Anterior cingulate cortex (tissue), 58 donors: ENCODE data around the gene FXYD5.
"Not testable (repeated sequence)": the region's sequence is repeated elsewhere in the genome, so short reads cannot be mapped to it uniquely, and the experiment has no call there.

ENCODE experiments used
- DNase-seq, 58 donors: peaks; one replicate each; lab custom pipeline; 2025; lab: John Stamatoyannopoulos, UW

The FXYD5 gene

GRCh38 chr19:35153129-35153522 lies 1.4 kb upstream of the FXYD5 start:
- not testable (repeated sequence) for DNase-seq

DNA sequence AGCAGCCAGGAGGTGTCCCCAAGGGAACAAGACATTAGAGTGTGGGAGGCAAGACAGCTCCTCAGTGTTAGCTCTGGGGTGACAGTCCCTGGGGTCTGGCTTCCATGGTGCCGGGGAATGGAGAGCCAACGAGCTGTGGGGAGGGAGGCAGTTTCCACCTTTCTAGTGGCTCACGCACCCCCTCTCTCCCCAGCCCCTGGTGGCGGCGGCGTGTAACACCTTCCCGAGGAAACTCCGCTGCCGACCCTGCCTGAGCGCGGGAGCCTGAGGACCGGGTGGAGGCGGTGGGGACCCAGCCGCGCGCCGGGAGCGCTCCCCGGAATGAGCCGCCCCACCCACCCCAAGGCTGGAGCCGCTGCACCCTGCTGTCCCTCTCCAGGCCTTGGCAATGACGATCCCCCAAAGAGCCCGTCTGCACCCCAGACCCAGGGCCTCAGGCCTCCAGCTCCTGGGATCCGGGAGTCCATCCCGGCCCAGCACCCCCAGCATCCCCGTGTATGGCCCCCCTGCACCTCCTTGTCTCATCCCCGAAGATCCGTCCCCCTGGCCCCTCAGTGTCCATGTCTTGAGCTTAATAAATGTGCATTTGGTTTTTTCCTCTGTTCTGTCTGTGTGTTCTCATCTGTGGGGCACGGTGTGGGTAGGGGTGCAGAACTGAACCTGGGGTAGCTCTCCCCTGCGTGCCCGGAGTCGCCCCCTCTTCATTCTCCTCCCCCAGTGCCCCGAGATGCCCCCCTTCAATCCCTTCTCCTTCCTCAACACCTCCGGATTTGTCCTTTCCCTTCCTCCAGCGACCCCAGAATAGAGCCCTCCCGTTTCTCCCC lies 622 bp upstream of the FXYD5 start:
- DNase-seq = no peak

- DNase-seq = no peak
Measured at GRCh38 chr19:35155441-35155840, 906 bp downstream of the FXYD5 start.

GRCh38 chr19:35155981-35156672 lies 1.6 kb downstream of the FXYD5 start:
- no peak for DNase-seq

DNA sequence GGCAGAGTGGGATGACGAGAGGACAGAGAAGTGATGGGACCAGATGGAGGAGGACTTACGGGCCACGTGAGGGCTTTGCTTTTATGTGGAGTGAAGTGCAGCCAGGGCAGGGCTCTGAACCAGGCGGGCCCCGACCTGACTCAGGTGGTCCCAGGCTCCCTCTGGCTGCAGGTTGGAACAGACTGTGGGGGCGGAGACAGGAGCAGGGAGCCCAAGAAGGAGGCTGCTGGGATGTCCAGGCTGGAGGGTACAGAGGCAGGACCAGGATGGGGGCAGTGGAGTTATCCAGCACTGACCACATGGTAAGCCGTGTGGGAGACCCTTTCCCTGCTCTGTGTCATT lies 2.1 kb downstream of the FXYD5 start:
- no peak for DNase-seq

DNA sequence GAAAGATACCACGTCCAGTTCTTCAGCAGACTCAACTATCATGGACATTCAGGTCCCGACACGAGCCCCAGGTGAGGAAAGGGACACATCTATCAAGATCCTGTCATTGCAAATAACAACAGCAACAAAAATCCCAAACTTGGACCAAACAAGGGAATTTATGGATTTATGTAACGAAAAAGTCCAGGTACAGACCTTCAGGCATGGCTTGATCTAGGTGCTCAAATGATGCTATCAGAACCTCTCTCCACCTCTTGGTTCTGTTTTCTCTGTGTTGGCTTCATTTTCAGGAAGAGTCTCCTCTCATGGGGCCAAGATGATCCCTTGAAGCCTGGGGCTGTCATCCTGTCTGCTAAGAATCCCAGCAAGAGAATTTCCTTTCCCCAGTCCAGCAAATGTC lies 2.9 kb downstream of the FXYD5 start:
- no peak for DNase-seq

DNA sequence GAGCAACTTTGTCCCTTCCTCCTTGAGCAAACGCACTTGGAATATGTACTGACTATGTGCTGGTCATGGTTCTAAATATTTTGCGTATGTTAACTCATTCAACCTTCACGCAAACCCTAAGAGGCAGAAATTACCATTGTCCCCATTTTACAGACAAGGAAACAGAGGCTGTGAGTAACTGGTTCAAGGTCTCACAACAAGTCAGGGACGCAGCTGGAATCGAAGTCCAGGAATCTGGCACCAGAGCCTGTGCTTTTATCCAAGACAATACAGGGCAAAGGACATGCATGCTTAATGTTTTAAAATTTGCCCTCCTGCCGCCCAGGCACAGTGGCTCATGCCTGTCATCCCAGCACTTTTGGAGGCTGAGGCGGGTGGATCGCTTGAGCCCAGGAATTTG lies 5.1 kb downstream of the FXYD5 start:
- no peak for DNase-seq

DNA sequence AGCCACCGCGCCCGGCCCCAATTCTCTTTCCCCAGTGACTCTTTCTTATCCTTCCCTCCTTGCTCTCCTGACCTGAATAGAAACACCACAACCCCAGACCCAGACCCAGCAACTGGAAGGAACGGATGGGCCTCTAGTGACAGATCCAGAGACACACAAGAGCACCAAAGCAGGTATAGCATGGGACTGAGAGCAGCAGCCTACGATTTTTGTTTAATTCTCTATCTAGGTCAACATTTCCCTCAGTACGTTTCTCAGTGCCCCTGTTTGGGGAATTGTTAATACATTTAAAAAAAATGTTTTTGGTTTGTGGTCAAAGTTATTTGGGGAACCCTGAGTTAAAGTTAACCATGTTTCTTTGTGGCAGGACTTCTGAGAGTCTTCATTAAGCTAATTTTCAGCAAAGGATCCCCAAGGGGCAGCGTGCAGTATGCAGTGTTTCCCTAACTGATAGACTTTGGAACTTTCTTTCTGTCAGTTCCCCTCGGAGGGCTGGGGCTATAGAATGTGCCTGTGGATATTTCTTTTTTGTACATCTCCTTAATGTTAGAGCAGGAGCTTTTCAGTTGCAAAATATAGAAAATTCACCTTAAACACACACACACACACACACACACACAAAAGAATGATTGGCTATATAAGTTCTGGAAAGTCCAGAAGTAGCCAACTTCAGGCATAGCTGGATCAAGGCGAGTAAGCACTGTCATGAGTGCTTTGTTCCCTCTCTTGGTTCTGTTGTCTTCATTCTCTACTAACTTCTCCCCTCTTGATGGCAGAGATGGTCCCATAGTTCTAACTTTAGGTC lies 6.3 kb downstream of the FXYD5 start:
- DNase-seq = no peak

DNA sequence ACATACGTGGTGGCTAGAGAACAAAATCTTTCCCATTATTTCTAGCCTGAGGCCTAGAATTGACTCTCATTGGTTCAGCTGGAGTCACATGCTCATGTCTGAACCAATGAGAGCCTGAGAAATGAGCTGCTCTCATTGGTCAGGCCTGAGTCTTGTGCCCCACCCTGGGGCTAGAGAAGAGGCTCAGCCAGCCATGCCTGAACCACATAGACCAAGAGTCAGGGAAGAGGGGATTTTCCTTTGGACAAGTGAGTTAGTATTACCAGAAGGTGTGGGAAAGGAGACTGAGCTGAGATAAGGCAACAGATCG lies 6.9 kb downstream of the FXYD5 start:
- no peak for DNase-seq

DNA sequence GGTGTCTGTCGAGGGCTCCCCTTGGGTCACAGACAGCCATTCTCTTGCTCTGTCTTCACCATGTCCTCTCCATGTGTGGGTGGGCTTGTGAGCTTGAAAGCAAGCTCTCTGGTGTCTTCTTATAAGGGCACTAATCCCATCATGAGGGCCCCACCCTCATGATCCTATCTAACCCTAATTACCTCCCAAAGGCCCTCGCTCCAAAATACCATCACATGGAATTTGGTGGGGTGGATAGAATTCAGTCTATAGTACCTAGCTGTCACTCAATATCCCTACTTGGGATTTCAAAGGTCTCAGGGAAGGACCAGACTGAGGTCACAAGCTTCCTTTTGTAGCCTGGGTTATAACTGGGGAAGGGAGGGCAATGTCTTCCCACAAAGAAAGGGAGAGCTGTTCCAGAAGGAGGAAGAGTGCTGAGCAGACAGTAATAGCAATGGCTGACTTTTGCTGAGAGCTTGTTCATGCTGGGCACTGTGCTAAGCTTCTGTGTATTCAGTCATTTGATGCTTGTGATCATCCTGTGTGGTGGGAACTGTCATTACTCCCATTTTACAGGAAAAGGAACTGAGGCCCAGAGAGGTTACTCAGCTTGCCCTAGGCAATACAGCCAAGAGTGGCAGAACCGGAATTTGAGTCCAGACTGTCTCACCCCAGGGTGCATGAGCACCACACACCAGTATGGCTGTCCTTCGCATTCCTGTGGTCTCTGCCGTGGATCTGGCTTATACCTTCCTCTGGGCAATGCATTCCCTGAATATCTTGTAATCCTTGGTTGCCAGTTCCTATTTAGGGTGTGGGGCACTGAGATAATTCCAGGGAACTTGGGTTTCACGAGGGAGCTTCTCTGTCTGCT lies 8.2 kb downstream of the FXYD5 start:
- DNase-seq = no peak

- no peak for DNase-seq
Measured at GRCh38 chr19:35164418-35164817, 9.9 kb downstream of the FXYD5 start.

DNA sequence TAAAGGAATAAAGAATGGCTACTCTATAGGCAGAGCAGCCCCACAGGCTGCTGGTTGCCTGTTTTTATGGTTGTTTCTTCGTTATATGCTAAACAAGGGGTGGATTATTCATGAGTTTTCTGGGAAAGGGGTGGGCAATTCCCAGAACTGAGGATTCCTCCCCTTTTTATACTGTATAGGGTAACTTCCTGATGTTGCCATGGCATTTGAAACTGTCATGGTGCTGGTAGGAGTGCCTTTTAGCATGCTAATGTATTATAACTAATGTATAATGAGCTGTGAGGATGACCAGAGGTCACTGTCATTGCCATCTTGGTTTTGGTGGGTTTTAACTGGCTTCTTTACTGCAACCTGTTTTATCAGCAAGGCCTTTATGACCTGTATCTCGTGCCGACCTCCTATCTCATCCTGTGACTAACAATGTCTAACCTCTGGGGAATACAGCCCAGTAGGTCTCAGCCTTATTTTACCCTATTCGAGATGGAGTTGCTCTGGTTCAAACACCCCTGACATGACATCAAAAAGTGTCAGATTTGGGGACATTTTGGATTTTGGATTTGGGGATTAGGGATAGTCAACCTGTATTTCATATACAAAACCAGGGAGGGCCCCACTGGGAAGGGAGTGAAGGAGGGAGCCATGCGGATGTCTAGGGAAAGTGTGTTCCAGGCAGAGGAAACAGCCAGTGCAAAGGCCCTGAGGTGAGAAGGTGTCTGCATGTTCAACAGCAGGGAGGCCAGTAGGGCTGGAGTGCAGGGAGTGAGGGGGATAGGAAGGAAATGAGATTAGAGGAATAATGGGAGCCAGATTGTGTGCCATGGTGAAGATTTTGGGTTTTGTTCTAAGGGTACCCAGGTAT lies 10.9 kb downstream of the FXYD5 start:
- DNase-seq = no peak

GRCh38 chr19:35166100-35167063 lies 11.8 kb downstream of the FXYD5 start:
- DNase-seq = no peak

GRCh38 chr19:35167251-35168119 lies 12.9 kb downstream of the FXYD5 start:
- no peak for DNase-seq

DNA sequence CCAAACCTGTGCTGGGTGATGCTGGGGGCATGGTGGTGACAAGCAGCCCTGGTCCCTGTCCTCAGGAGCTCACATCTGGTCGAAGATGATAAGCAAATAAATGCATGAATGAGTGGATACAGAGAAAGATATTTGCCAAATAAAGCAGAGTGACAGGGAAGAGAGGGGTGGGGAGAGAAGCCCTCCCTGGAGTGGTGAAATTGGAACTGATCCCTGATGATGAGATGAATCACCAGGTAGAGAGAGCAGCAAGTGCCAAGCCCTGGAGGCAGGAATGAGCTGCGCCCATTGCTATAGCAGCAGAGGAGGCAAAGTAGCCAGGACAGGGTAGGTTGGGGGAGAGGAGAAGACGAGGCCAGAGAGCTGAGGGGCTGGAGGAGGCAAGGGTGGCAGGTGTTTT lies 13.7 kb downstream of the FXYD5 start:
- no peak for DNase-seq

- DNase-seq = no peak
Measured at GRCh38 chr19:35169221-35169995, 14.9 kb downstream of the FXYD5 start.
